ENCODE data around the gene HCAR3.
"Not testable (repeated sequence)": the region's sequence is repeated elsewhere in the genome, so short reads cannot be mapped to it uniquely, and the experiment has no call there.

The HCAR3 gene

GRCh38 chr12:122716658-122717057 lies at the start of gene HCAR3:
HCAR3 (minus strand) TSS chr12:122716811; CDS start chr12:122716737, 74 bp downstream.
- not testable (repeated sequence) for DNase-seq (ENCODE audit: low read depth in 2 of 2)

- no peak for DNase-seq (ENCODE audit: low read depth in 2 of 2)
These were observed 41.0 kb upstream of the HCAR3 start for GRCh38 chr12:122757568-122757967.

DNA sequence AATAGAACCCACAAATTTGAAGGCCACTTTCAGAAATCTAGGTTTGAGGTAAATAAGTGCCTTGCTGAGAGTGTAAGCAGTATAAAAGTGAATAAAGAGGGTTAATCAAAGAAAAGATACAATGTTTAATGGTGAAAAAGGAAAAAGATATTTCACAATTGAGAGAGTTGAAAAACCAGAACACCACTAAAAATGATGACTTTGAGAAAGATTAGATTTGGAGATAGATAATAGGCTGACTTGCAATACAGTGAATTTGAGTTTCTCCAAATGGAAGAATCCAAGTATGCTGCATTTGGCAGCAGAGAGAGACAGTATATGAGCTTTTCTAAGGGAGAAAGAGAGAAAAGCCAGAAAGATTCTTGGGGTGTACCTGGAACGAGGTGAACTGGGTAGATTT lies 38.2 kb upstream of the HCAR3 start:
- no peak for DNase-seq (ENCODE audit: low read depth in 2 of 2)

- no peak for DNase-seq (ENCODE audit: low read depth in 2 of 2)
These were observed 36.7 kb upstream of the HCAR3 start for GRCh38 chr12:122753319-122753650.

- peak; percentile 98 to 99 for DNase-seq (ENCODE audit: low read depth in 2 of 2)
These were observed 36.1 kb upstream of the HCAR3 start, which contains the start of gene DENR for GRCh38 chr12:122752464-122753318. DENR (plus strand) TSS chr12:122752824; CDS start chr12:122753702, 878 bp downstream.

GRCh38 chr12:122750781-122751515 lies 34.3 kb upstream of the HCAR3 start:
- not testable (repeated sequence) for DNase-seq (ENCODE audit: low read depth in 2 of 2)

DNA sequence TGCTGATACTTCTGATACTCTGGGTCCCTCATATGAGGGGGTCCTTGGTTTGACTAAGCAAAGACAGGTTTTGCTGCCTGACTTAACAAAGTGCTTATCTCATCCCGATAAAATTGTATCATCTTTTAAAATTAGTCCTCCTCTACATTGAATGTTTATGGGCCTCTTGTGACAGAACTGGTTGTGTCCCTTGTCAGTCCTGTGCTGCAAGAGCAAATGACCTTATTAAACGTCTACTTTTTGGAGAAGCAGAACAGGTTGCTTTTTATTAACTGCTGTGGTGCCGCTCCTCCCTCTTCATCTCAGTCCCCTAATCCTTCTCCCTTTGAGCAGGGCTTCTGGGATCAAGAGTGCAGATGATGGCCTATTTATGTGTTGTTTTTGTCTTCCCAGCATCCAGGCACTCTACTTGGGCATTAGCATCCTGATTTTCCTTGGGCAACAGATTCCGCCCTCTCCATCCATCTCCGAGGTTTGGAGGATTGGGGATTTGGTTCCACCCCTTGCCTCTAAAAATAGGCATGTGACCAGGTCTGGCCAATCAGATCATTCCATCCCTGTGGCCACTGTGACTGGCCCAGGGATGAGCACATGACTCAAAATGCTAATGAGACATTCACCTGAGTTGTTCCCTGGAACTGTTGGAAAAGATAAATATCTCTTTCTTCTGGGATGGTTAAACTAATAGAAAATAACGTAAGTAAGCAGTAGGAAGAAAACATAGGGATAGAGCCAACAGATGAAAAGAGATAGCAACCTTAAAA lies 33.1 kb upstream of the HCAR3 start:
- no peak for DNase-seq (ENCODE audit: low read depth in 2 of 2)

- DNase-seq (ENCODE audit: low read depth in 2 of 2), result no peak
These were observed 30.9 kb upstream of the HCAR3 start for GRCh38 chr12:122747224-122748135.

DNA sequence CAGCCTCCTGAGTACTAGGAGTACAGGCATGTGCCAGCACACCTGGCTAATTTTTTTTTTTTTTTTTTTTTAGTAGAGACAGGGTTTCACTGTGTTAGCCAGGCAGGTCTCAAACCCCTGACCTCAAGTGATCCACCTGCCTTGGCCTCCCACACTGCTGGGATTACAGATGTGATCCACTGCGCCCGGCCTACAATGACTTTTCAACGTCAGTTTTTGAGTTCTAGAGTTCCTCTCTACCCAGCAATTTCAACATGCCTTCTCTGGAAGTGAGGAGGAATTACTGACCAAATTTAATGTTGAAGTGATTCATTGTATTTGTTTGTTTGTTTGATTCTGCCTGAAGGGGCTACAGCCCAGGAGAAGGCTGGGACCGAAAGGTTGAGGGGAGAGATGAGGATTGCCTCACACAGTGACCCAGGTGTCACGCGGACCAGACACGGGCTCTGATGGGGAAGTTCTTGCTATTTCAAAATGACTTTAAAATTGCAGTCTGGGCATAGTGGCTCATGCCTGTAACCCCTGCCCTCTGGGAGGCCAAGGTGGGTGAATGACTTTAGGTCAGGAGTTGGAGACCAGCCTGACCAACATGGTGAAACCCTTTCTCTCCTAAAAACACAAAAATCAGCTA lies 27.4 kb upstream of the HCAR3 start:
- DNase-seq (ENCODE audit: low read depth in 2 of 2), result no peak

- DNase-seq (ENCODE audit: low read depth in 2 of 2), result no peak
These were observed 23.7 kb upstream of the HCAR3 start for GRCh38 chr12:122740351-122740750.

DNA sequence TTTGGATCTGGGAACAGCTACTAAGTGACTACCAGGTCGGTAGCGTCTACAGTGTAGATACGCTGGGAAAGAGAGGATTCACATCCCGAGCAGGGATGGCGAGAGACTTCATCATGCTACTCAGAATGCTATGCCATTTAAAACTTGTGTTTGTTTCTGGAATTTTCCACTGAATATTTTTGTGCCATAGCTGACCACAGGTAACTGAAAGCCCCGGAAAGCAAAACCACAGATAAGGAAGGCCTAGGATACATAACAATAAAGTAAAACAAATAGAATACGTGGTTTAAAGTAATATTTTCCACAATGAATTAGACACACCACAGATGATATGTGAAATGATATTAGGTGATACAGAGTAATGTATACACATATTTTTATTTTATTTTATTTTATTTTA lies 22.0 kb upstream of the HCAR3 start:
- no peak for DNase-seq (ENCODE audit: low read depth in 2 of 2)

- DNase-seq (ENCODE audit: low read depth in 2 of 2), result no peak
These were observed 16.0 kb upstream of the HCAR3 start for GRCh38 chr12:122732611-122733010.

GRCh38 chr12:122732170-122732569 lies 15.6 kb upstream of the HCAR3 start:
- no peak for DNase-seq (ENCODE audit: low read depth in 2 of 2)

DNA sequence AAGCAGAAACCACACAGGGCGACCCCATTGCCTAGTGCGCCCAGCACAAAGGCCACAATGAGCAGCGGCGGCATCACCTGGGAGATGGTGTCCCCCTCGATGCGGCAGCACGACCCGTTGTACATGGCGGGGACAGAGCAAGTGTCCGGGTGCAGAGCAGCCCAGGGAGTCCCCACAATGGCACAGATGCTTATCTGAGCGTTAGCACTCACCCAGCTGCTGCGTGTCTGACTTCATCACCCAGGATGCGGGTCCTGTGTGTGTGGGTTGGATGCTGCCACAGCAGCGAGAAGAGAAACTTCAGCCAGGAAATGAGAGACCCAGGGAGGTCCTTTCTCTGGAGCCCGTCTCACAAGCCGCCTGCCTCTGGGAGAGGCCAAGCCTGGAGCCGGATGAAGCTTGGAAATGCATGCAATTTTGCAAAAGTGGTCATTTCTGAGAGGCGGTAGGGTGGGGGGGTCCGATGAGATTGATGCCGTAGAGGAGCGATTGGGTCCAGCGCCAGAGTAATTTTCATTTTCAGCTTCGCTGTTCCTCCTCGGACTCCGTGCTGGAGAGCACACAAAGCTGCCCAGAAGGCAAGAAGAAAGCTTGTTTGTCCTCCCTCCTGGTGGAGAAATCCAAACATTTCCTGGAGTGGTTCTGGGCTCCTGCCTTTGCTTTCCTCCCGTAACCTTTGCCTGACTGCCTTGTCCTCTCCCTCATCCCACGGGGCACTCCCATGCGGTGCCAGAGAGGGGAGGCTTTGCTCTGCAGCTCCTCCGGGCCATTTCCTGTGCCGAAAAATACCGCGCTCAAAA lies 13.8 kb upstream of the HCAR3 start, which contains the start of gene HCAR1:
Gene HCAR1 (minus strand): TSS at position 630 of the 800 bp plus-strand sequence. CDS start 505 bp downstream, at position 125.
- DNase-seq (ENCODE audit: low read depth in 2 of 2), result no peak

GRCh38 chr12:122729583-122730214 lies 13.1 kb upstream of the HCAR3 start:
- DNase-seq (ENCODE audit: low read depth in 2 of 2), result no peak

- no peak for DNase-seq (ENCODE audit: low read depth in 2 of 2)
These were observed 9.5 kb upstream of the HCAR3 start for GRCh38 chr12:122726080-122726558.

DNA sequence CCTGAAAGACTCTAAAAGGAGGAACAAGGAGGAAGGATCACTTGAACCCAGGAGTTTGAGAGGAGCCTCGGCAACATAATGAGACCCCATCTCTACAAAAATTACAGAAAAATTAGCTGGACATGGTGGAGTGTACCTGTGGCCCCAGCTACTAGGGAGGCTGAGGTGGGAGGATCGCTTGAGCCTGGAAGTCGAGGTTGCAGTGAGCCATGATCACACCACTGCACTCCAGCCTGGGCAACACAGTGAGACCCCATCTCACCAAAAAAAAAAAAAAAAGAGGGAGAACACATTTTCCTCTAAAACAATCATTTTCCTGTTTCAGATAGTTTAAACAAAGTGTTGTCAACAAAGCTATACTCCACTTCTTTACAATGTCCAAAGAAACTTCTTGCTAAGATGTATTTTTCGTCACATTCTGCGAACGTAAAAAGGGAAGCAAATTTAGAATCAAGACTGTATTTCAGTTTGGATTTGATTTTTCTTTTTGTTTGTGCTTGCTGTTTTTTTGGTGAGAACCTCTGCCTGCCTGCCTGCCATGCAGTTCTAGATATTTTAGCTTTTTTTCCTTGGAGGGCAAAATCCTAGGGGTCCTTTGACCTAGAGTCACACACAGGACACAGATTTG lies 9.0 kb upstream of the HCAR3 start:
- DNase-seq (ENCODE audit: low read depth in 2 of 2), result no peak

- DNase-seq (ENCODE audit: low read depth in 2 of 2), result no peak
These were observed 8.1 kb upstream of the HCAR3 start for GRCh38 chr12:122724641-122725243.

All from stimulated activated CD4-positive, alpha-beta T cell treated with anti-CD3 and anti-CD28 coated beads, Interleukin-1b, Interleukin-23, amount 100 ng/mL, for 1 hour (primary cell).